HG03103 (cell line): ENCODE data around the gene CGNL1.

Source experiments
- ATAC-seq: cut with Tn5 transposase; IDR thresholded peaks from one replicate; pipeline ENCODE4 v1.9.1; 2021; ENCODE audit warnings: low read depth; ENCODE audit not compliant: unreplicated experiment

Gene CGNL1

DNA sequence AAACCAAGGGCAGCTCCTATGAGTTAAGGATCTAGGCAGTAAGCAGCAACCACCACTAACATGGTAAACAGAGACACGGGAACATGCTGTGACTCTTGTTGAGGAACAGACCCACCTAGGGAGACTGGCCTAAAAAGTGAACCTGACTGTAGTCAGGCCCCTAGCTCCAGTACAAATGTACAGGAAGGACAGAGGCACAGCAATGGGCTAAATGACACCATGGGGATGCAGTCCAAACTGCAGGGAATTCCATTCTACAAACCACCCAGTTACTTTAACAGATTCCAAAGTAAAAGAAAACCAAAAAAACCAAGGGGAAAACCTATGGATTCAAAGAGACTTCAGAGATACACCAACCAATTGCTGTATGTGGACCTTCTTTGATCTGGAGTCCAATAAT, 28.2 kb upstream of the CGNL1 start:
- no peak for ATAC-seq

- ATAC-seq = no peak
These were observed 23.6 kb upstream of the CGNL1 start for GRCh38 chr15:57352535-57353316.

DNA sequence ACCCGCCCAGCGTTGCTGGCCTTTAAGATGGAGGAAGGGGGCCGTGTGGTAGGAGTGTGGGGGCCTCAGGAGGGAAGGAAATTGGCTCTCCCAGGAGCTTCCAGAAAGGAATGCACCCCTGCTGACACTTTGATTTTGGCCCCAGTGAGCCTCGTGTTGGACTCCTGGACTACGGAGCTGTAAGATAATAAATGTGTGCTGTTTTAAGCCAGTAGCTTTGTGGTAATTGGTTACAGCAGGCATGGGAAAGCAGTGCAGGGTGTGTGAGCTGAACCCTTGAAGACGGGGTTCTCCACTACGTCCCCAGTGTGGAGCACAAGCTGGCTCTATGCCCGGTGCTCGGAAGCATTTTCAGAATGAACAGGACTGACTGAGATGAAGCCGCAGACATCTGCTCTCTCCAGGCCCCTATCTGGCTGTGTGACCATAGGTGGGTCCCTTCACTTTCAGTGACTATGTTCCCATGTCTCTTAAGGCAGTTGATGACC, 22.9 kb upstream of the CGNL1 start:
- no peak for ATAC-seq

DNA sequence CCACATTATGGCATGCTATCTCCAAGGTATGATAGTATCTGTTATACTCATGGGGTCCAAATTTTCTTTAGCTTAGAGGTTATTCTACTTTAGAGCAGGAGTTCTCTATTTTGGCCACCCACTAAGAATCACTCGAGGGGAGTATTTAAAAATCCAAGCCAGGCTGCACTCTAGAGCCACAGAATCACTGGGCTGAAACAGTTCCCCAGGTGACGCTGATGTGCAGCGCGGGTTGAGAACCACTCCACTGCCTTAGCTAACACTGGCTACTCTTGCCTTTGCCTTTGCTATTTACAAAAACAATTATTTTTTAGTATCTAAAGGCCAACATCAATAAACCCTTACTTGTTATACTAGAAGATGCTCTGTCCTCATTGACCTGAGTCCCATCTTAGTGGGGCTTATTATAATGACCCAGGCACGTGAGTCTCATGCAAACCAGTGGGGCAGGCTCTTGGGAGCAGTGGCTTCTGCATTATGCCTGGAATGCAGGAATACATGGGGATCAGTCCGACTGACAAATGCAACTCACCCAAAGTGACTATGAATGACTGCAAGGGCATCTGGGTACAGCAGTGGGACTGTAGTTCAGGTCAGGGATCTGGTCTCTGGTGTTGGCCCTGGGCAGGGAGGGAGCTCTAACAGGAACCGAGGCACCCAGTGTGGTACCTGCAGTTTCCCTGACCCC, 21.7 kb upstream of the CGNL1 start:
- ATAC-seq = no peak

DNA sequence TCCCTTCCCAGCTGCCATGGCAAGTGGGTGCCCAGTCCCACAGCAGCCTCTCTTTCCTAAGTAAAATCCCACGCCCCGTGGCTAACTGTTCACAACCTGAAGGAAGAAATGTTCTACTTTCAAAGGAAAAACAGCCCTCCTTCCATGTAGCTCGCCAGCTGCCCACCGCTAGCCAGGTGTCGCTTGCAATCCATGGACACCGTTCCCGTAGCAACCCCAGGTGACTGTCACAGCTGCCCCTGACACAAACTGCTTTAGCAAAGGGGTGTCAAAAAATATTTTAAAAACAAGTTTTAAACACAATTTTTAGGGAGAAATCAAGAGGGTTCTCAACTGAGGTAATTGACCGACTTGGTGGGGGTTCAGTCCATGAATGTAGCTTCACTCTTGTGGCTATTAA, 21.0 kb upstream of the CGNL1 start:
- no peak for ATAC-seq

DNA sequence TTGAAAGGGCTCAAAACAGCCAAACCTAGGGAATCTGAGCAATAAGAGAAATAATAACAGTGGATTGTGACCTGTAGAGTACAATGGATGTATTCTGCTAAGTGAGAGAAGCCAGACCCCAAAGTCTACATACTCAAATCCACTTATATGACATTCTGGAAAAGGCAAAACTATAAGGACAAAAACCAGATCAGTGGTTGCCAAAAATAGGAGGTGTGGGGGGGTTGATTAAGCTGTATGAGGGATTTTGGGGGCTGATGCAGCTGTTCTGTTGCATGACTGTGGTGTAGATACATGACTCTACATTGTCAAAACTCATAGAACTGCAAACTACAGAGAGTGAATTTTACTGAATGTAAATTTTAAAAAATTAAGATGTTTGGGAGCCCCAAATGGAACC, 20.1 kb upstream of the CGNL1 start:
- no peak for ATAC-seq

- no peak for ATAC-seq
These were observed 19.7 kb upstream of the CGNL1 start for GRCh38 chr15:57356636-57357035.

GRCh38 chr15:57357799-57358198, 18.5 kb upstream of the CGNL1 start:
- no peak for ATAC-seq

DNA sequence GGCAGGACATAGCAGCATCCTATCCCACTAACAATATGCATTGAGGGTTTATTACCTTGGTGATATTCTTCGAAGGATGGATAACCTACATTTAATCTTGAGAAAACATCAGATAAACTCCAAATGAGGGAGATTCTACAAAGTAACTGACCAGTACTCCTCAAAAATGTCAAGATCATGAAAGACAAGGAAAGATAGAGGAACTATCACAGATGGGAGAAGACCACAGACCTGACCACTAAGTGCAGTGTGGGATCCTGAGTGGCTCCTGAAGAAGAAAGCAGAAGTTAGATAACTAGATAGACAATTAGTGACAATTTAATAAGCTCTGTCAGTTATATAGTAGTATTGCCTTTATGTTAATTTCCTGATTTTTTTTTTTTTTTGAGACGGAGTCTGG, 17.7 kb upstream of the CGNL1 start:
- ATAC-seq = no peak

DNA sequence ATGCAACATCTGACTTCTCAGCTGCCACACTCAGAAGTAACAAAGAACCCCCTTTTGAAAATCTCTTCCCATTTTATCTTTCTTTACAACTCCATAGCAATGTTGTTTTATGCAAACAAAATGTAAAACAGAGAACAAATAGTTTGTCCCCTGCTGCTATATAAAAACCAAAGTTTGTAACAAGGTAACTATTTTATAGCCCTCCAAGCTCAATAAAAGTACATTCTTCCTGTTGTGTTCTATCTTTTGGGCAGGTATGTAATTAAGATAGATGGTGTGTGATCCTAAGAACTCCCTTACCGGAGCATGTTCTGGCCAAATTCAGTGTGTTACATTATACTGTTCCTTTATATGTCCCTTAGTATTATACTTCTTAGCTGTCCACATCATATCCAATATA, 12.6 kb upstream of the CGNL1 start:
- no peak for ATAC-seq

DNA sequence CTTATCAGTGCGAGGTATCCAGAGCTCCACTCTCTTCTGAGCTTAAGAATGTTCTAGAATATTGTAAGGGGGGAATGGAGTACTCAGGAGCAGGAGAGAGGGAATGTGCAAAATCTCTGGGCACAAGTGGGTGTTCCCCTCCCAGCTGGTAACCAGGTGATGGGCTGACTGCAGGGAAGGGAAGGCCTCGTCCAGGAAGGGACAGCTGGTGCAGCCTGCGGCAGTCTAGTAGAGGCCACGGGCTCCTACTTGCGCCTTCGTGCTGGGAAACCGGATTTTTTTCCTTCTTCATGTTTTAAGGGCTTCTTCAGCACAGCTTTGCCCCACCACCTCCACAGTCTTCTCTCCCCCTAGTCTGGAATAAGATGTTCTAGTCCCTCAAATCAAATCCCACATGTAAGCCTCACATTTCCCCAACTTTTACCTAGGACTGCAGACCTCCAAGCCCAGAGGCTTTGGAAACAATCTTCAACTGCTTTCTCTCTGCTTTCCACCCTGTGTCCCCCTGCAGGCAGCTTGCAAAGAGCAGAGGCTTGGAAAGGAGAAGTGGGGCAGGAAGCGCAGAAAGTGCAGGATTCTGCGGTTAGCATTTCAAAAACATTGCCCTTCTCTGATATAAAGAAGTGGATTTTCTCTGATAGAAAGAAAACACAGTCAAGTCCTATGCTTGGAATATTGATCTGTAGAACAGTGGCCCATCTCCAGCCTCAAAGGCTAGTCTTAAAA, 11.9 kb upstream of the CGNL1 start:
- no peak for ATAC-seq

DNA sequence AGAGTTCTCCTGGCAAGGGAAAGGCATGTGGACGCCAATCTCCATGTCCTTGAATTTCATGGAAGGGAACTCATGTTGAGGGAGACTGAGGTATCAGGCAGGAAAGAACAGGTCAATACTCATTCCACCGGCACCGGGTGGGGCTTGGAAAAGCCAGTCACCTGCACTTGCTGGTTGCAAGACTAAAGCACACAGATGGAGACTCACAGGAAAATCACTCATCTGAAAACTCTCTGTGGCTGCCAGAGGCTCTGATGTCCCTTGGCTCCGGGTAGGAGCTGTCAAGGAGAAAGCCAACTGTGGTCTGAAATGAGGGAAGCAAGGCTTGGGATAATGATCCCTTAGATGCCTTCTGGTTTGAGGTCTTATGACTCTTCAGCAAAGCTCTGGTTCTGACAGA, 8.7 kb upstream of the CGNL1 start:
- no peak for ATAC-seq

DNA sequence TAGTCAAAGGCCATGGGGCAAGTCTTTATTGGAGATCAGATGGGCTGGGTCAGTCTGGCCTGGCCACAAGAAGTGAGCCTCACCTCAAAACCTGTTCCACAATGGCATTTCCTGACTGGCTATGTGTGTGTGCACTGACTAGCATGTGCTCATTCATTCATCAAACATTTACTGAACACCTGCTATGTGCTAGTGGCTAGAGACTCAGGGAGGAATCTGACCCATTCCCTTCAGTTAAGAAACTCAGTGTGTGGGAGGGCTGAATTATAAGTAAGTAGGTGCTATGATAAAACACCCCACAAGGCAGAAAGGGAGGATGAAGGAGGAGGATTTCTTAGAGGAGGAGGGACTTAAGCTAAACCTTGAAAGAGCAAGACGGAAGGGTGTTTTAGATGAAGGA, 5.4 kb upstream of the CGNL1 start:
- ATAC-seq = no peak

- no peak for ATAC-seq
These were observed 2.9 kb upstream of the CGNL1 start for GRCh38 chr15:57373251-57373881.

GRCh38 chr15:57373882-57374276, 2.4 kb upstream of the CGNL1 start:
- no peak for ATAC-seq

GRCh38 chr15:57376696-57377477, 582 bp downstream of the CGNL1 start:
- no peak for ATAC-seq

GRCh38 chr15:57377478-57377847, 1.2 kb downstream of the CGNL1 start:
- no peak for ATAC-seq

- ATAC-seq = no peak
These were observed 3.2 kb downstream of the CGNL1 start for GRCh38 chr15:57379487-57379886.

DNA sequence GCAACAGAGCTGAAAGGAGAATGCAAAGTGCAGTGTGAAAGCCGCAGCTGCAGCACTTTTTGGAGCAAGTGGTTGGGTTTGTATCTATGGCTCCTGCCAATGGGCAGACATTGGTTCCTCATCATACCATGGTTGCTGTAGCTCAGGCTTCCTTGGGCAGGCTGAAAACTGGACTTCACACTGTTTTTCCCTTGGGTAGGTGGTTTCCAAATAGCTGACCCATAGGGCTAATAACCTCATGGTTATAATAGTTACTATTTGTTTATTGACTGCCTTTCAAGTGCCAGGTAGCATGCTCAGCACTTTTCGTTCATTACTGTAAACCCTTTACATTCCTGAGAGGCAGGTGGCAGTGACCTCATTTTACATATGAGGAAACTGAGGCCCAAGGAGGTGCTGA, 4.5 kb downstream of the CGNL1 start:
- no peak for ATAC-seq

DNA sequence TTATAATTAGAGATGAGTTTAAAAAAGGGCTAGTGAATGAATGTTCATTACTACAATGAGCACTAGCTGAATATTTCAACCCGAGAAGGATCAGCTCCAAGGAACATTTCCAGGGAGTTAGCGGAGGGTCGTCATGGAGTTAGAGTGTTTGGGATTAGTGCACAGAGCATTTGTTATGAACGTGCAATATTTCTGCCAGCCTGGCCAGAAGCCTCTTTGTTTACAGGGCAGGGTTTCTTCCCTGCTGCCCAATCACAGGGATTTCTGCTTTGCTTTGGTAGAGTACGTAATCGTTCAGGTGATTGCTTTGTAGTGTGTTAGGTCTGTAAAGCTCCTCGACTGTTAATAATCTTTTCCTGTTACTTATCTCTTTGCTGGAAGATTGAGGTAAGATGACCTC, 5.9 kb downstream of the CGNL1 start:
- no peak for ATAC-seq
